ENCODE data around the gene SHISA6. TPM values are rescaled to one million over a fixed set of nuclear protein-coding genes. Genes with fewer than 3 reads are reported as not detected.

SHISA6 gene
- total RNA-seq, 1 donor from 2014 or later, result 3.3 TPM

DNA sequence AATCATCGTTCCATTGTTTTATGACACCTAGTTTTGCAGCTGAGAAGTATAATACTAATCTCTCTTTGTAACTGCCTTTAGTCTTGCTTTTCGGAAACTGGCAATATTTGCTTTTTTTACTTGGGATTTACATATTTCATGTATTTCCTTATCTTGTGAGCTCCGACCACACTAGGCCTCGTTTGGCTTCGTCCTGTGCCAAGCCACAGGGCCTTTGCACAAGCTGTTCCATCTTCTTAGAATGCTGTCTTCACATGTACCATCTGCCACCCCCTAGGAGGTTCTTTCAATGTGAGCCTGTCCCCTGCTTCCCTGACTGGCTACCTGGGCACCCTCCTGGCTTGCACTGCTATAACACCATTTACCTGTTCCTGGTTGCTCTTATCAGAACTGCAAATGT is 77.2 kb downstream of the SHISA6 start:
- TF ChIP-seq EZH2 (IDR thresholded peaks at IDR 0.05) (no peak), EZH2phosphoT487 (IDR thresholded peaks at IDR 0.05) (no peak)
- TF ChIP-seq, protein P1, sequence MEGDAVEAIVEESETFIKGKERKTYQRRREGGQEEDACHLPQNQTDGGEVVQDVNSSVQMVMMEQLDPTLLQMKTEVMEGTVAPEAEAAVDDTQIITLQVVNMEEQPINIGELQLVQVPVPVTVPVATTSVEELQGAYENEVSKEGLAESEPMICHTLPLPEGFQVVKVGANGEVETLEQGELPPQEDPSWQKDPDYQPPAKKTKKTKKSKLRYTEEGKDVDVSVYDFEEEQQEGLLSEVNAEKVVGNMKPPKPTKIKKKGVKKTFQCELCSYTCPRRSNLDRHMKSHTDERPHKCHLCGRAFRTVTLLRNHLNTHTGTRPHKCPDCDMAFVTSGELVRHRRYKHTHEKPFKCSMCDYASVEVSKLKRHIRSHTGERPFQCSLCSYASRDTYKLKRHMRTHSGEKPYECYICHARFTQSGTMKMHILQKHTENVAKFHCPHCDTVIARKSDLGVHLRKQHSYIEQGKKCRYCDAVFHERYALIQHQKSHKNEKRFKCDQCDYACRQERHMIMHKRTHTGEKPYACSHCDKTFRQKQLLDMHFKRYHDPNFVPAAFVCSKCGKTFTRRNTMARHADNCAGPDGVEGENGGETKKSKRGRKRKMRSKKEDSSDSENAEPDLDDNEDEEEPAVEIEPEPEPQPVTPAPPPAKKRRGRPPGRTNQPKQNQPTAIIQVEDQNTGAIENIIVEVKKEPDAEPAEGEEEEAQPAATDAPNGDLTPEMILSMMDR (IDR thresholded peaks at IDR 0.05), result no peak
- Histone ChIP-seq H3K4me2 (no peak overlapping the region), H4K20me1 (ENCODE audit: low read depth) (no peaks in the 10 kb centered on the region), H3K9me3 (ENCODE audit: low read depth) (no peaks in the 10 kb centered on the region), H3K27ac (no peak overlapping the region), H2AFZ (replicated peaks) (no peak overlapping the region), H3K9ac (no peak overlapping the region), H3F3A (ENCODE audit: low read depth) (no peaks in the 10 kb centered on the region), H3K36me3 (no peaks in the 10 kb centered on the region), H3K27me3 (no peaks in the 10 kb centered on the region), H3K4me1 (no peaks in the 10 kb centered on the region), H3K4me3 (no peak overlapping the region), H3K79me2 (ENCODE audit: low read depth) (no peaks in the 10 kb centered on the region)
- Mint-ChIP-seq H3K36me3 (no peaks in the 10 kb centered on the region), H3K9me3 (peaks cover 2% of the 10 kb centered on the region), H3K4me1 (no peaks in the 10 kb centered on the region), H3K4me3 (no peak overlapping the region), H3K27ac (no peak overlapping the region), H3K27me3 (ENCODE audit: insufficient read depth, low read depth) (peaks cover 2% of the 10 kb centered on the region)
- DNase-seq (ENCODE audit: low spot score), result no peak

DNA sequence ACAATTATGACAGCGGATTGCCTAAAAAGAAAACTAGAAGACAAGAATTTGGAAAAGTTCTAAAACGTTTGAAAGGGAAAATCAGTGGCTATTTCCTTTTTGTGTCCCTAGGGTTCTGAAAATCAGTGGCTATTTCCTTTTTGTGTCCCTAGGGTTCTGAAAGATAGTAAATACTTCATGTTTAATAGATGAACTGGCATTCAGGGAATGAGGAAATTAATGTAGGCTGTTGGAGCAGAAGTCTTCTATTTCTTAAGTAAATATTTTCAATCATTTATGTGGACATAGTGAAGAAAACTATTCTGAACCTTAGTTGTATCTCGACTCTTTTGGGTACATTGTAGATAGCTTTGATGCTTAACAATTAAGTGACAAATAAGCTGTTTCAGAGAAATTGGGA is 78.9 kb downstream of the SHISA6 start:
- Histone ChIP-seq H3K27ac (no peak overlapping the region), H2AFZ (replicated peaks) (no peak overlapping the region), H3K4me3 (no peak overlapping the region), H3K4me2 (no peak overlapping the region), H3K27me3 (no peaks in the 10 kb centered on the region), H3F3A (ENCODE audit: low read depth) (no peaks in the 10 kb centered on the region), H3K9me3 (ENCODE audit: low read depth) (no peaks in the 10 kb centered on the region), H3K36me3 (no peaks in the 10 kb centered on the region), H4K20me1 (ENCODE audit: low read depth) (no peaks in the 10 kb centered on the region), H3K4me1 (no peaks in the 10 kb centered on the region), H3K79me2 (ENCODE audit: low read depth) (no peaks in the 10 kb centered on the region), H3K9ac (no peak overlapping the region)
- TF ChIP-seq EZH2phosphoT487 (IDR thresholded peaks at IDR 0.05), result no peak
- no peak for TF ChIP-seq EZH2 (IDR thresholded peaks at IDR 0.05)
- TF ChIP-seq, protein P1 (IDR thresholded peaks at IDR 0.05), result no peak
- Mint-ChIP-seq H3K27me3 (ENCODE audit: insufficient read depth, low read depth) (peaks cover 2% of the 10 kb centered on the region), H3K27ac (no peak overlapping the region), H3K36me3 (no peaks in the 10 kb centered on the region), H3K4me1 (no peaks in the 10 kb centered on the region), H3K4me3 (no peak overlapping the region), H3K9me3 (peaks cover 2% of the 10 kb centered on the region)
- no peak for DNase-seq (ENCODE audit: low spot score)

DNA sequence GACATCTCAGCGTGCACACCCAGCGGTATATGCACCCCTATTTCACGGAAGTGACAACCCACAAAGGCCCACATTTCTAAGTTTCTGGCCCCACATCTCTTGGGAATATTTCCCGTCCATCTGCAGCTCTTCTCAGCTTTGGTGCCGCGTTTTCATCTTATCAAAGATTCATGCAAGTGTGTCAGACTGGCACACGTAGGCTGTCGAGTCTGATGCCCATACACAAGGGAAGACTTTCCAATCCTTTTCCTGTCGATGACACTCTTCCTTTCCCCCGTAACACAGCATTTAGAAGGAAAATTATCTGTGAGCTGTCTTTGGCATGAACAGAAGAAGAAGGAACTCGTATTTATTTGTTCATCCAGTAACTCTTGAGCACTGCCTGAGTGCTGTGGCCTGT is 83.0 kb downstream of the SHISA6 start:
- H3K27me3 Mint-ChIP-seq (ENCODE audit: insufficient read depth, low read depth), result no peaks in the 10 kb centered on the region
- Histone ChIP-seq H3K4me3 (no peak overlapping the region), H3K27ac (no peak overlapping the region), H3K36me3 (no peaks in the 10 kb centered on the region), H3K27me3 (no peaks in the 10 kb centered on the region), H3K4me1 (peaks cover 5% of the 10 kb centered on the region), H3K9me3 (ENCODE audit: low read depth) (no peaks in the 10 kb centered on the region), H3K9ac (no peak overlapping the region), H3K79me2 (ENCODE audit: low read depth) (no peaks in the 10 kb centered on the region), H2AFZ (replicated peaks) (no peak overlapping the region), H3K4me2 (no peak overlapping the region), H4K20me1 (ENCODE audit: low read depth) (no peaks in the 10 kb centered on the region), H3F3A (ENCODE audit: low read depth) (no peaks in the 10 kb centered on the region)
- H3K4me3 Mint-ChIP-seq, result no peak overlapping the region
- TF ChIP-seq, protein P1 (IDR thresholded peaks at IDR 0.05), result no peak
- no peak for TF ChIP-seq EZH2phosphoT487 (IDR thresholded peaks at IDR 0.05)
- no peak for TF ChIP-seq EZH2 (IDR thresholded peaks at IDR 0.05)
- H3K27ac Mint-ChIP-seq, result no peak overlapping the region
- DNase-seq (ENCODE audit: low spot score), result no peak
- H3K4me1 Mint-ChIP-seq, result no peaks in the 10 kb centered on the region
- no peaks in the 10 kb centered on the region for H3K36me3 Mint-ChIP-seq
- peaks cover 2% of the 10 kb centered on the region for H3K9me3 Mint-ChIP-seq
